H9 (cell line): ENCODE measurements around the gene OR4C5. TPM values are rescaled to one million over a fixed set of nuclear protein-coding genes. Genes with fewer than 3 reads are reported as not detected.
"Not testable (repeated sequence)": the region's sequence is repeated elsewhere in the genome, so short reads cannot be mapped to it uniquely, and the experiment has no call there.

ENCODE experiments used
- DNase-seq: peaks from one replicate; pipeline ENCODE4 v3.0.0-alpha.2; 2017
- H2AFZ ChIP-seq: one replicate; pipeline ENCODE4 v1.6.1; 2013; ENCODE audit warnings: mild to moderate bottlenecking, low read length, control low read depth, moderate library complexity
- H2AK5ac ChIP-seq: 2 replicates; pipeline ENCODE4 v1.6.1; 2013; ENCODE audit warnings: low read length, control low read depth, mixed read lengths; ENCODE audit not compliant: insufficient read length
- H2BK120ac ChIP-seq: one replicate; pipeline ENCODE4 v1.6.1; 2013; ENCODE audit warnings: low read depth, mild to moderate bottlenecking, low read length, control low read depth, inconsistent platforms; ENCODE audit not compliant: poor library complexity, severe bottlenecking
- H2BK12ac ChIP-seq: 2 replicates; pipeline ENCODE4 v1.6.1; 2013; ENCODE audit warnings: low read length, control low read depth, mixed read lengths, low read depth; ENCODE audit not compliant: insufficient read length
- H2BK15ac ChIP-seq: 2 replicates; pipeline ENCODE4 v1.6.1; 2013; ENCODE audit warnings: low read depth, low read length, control low read depth
- H2BK20ac ChIP-seq: one replicate; pipeline ENCODE4 v1.6.1; 2013; ENCODE audit warnings: low read depth, mild to moderate bottlenecking, low read length, control low read depth, inconsistent platforms; ENCODE audit not compliant: poor library complexity, severe bottlenecking
- H2BK5ac ChIP-seq: 2 replicates; pipeline ENCODE4 v1.6.1; 2013; ENCODE audit warnings: low read length, control low read depth, mixed read lengths; ENCODE audit not compliant: insufficient read length
- H3K14ac ChIP-seq: 2 replicates; pipeline ENCODE4 v1.6.1; 2013; ENCODE audit warnings: low read length, control low read depth; ENCODE audit not compliant: insufficient read depth
- H3K18ac ChIP-seq: 2 replicates; pipeline ENCODE4 v1.6.1; 2013; ENCODE audit warnings: low read depth, mild to moderate bottlenecking, mixed read lengths, low read length, control low read depth; ENCODE audit not compliant: insufficient read length
- H3K23ac ChIP-seq: 2 replicates; pipeline ENCODE4 v1.6.1; 2013; ENCODE audit warnings: low read length, control low read depth, mixed read lengths, low read depth; ENCODE audit not compliant: insufficient read length
- H3K23me2 ChIP-seq: 2 replicates; pipeline ENCODE4 v1.6.1; 2013; ENCODE audit warnings: low read depth, mild to moderate bottlenecking, mixed read lengths, low read length, control low read depth; ENCODE audit not compliant: insufficient read length, poor library complexity, severe bottlenecking
- H3K27ac ChIP-seq: 2 replicates; pipeline ENCODE4 v1.5.1; 2013; ENCODE audit warnings: low read length, control low read depth, mixed read lengths, low read depth; ENCODE audit not compliant: insufficient read length
- H3K27me3 ChIP-seq: 2 replicates; pipeline ENCODE4 v1.6.1; 2013; ENCODE audit warnings: low read length, control low read depth, inconsistent platforms; ENCODE audit not compliant: insufficient read depth
- H3K4ac ChIP-seq: 2 replicates; pipeline ENCODE4 v1.6.1; 2013; ENCODE audit warnings: low read depth, mild to moderate bottlenecking, control low read depth, inconsistent platforms, low read length, moderate library complexity
- H3K4me1 ChIP-seq: 2 replicates; pipeline ENCODE4 v1.6.1; 2013; ENCODE audit warnings: low read length, control low read depth, inconsistent platforms; ENCODE audit not compliant: insufficient read depth
- H3K4me2 ChIP-seq: 2 replicates; pipeline ENCODE4 v1.6.1; 2013; ENCODE audit warnings: low read length, control low read depth, mixed read lengths; ENCODE audit not compliant: insufficient read length, insufficient read depth
- H3K56ac ChIP-seq: 2 replicates; pipeline ENCODE4 v1.6.1; 2013; ENCODE audit warnings: low read depth, mild to moderate bottlenecking, mixed read lengths, low read length, control low read depth; ENCODE audit not compliant: insufficient read length
- H3K79me1 ChIP-seq: 2 replicates; pipeline ENCODE4 v1.6.1; 2013; ENCODE audit warnings: low read depth, mild to moderate bottlenecking, moderate library complexity, low read length, control low read depth, inconsistent platforms; ENCODE audit not compliant: insufficient read depth, poor library complexity, severe bottlenecking
- H3K79me2 ChIP-seq: 2 replicates; pipeline ENCODE4 v1.6.1; 2013; ENCODE audit warnings: low read length, control low read depth, inconsistent platforms; ENCODE audit not compliant: insufficient read depth
- H3K9ac ChIP-seq: 2 replicates; pipeline ENCODE4 v1.6.1; 2013; ENCODE audit warnings: low read length, control low read depth, mixed read lengths; ENCODE audit not compliant: insufficient read length; ENCODE audit errors: extremely low read depth
- H3K9me3 ChIP-seq: one replicate; pipeline ENCODE4 v1.6.1; 2013; ENCODE audit warnings: low read depth, low read length, inconsistent platforms; ENCODE audit not compliant: control insufficient read depth
- H3T11ph ChIP-seq: one replicate; pipeline ENCODE4 v1.6.1; 2013; ENCODE audit warnings: mild to moderate bottlenecking, low read length, control low read depth, inconsistent platforms
- H4K20me1 ChIP-seq: one replicate; pipeline ENCODE4 v1.6.1; 2013; ENCODE audit not compliant: control insufficient read depth, insufficient read length, insufficient read depth
- H4K5ac ChIP-seq: 2 replicates; pipeline ENCODE4 v1.6.1; 2013; ENCODE audit warnings: low read depth, mild to moderate bottlenecking, mixed read lengths, low read length, control low read depth; ENCODE audit not compliant: insufficient read length
- H4K8ac ChIP-seq: replicated peaks from 2 replicates; pipeline ENCODE4 v1.6.1; 2013; ENCODE audit warnings: low read length, control low read depth, mixed read lengths, low read depth; ENCODE audit not compliant: insufficient read length
- H4K91ac ChIP-seq: 2 replicates; pipeline ENCODE4 v1.6.1; 2013; ENCODE audit warnings: low read depth, mild to moderate bottlenecking, moderate library complexity, mixed read lengths, low read length, control low read depth; ENCODE audit not compliant: insufficient read length
- H3K27ac Mint-ChIP-seq, 3 experiments: 2 replicates in 2 of 3; 3 replicates in 1 of 3; pipeline ENCODE4 v1.8.0; 2020 to 2021; ENCODE audit warnings: mixed read lengths in 3 of 3, mild to moderate bottlenecking in 1 of 3, moderate library complexity in 1 of 3
- H3K27me3 Mint-ChIP-seq: 2 replicates; pipeline ENCODE4 v1.8.0; 2021; ENCODE audit warnings: low read depth, mild to moderate bottlenecking, moderate library complexity, mixed read lengths
- H3K36me3 Mint-ChIP-seq, 3 experiments: 2 replicates in 2 of 3; 3 replicates in 1 of 3; pipeline ENCODE4 v1.8.0; 2020 to 2021; ENCODE audit warnings: low read depth in 3 of 3, mixed read lengths in 3 of 3; ENCODE audit not compliant: insufficient read depth in 1 of 3
- H3K4me1 Mint-ChIP-seq, 2 experiments: 2 replicates each; pipeline ENCODE4 v1.8.0; 2020; ENCODE audit warnings: mixed read lengths in 2 of 2
- H3K4me3 Mint-ChIP-seq, 2 experiments: 2 replicates in 1 of 2; 3 replicates in 1 of 2; pipeline ENCODE4 v1.8.0; 2020 to 2021; ENCODE audit warnings: mild to moderate bottlenecking in 2 of 2, mixed read lengths in 2 of 2, moderate library complexity in 1 of 2
- H3K9me3 Mint-ChIP-seq, 2 experiments: 2 replicates in 1 of 2; 3 replicates in 1 of 2; pipeline ENCODE4 v1.8.0; 2020; ENCODE audit warnings: mild to moderate bottlenecking in 2 of 2, mixed read lengths in 2 of 2, moderate library complexity in 1 of 2
- CTCF ChIP-seq: fragments of 200-600 bp; sonication (generic); conservative IDR thresholded peaks from 3 replicates; pipeline ENCODE4 v1.8.0; 2021; ENCODE audit warnings: antibody characterized with exemption, mild to moderate bottlenecking
- WGBS: extraction: QIAGEN DNeasy Blood & Tissue Kit; methylation state at CpG from one replicate; pipeline ENCODE4 v1.1.7; 2013; ENCODE audit warnings: missing lambda C conversion rate, low lambda C conversion rate, mixed read lengths; ENCODE audit not compliant: insufficient read length; ENCODE audit errors: extremely low coverage; 5-methylcytosine and 5-hydroxymethylcytosine counted together
- total RNA-seq: library from RNA; stranded (reverse); gene quantifications from 2 replicates; pipeline ENCODE4 v1.2.1, GENCODE V29; 2021

OR4C5 gene
- total RNA-seq, 1 experiment from 2014 or later: not detected

DNA sequence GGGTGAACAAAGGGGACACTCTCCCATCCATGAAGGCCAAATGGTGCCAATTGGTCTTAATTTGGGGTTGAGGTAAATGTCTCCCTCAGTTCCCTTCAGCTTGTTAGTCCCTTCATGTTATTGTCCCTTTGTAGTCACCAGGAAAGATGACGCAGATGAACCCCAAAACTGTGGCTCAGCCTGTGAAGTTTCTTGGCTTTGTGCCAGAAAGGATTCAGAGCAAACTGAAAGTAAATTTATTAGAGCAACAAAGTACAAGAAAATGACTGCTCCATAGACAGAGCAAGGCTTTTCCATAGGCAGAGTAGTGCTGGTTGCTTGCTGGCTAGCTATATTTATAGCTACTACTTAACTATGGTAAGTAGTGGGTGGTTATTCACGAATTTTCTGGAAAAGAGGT, 24.8 kb downstream of the OR4C5 start:
- Mint-ChIP-seq H3K4me1 (no peaks in the 10 kb centered on the region), H3K27me3 (no peaks in the 10 kb centered on the region), H3K4me3 (no peak overlapping the region), H3K9me3 (peaks cover 81 to 89% of the 10 kb centered on the region in 2 experiments), H3K36me3 (peaks cover 6 to 17% (median 15%) of the 10 kb centered on the region in 3 experiments; a peak in 5 of 7 replicates), H3K27ac (no peak overlapping the region)
- TF ChIP-seq CTCF: no peak
- no peak overlapping the region for H2AK5ac ChIP-seq
- H3K4me2 ChIP-seq: no peak overlapping the region
- H3K4me1 ChIP-seq: no peaks in the 10 kb centered on the region
- H2BK5ac ChIP-seq: no peak overlapping the region
- H4K20me1 ChIP-seq: no peaks in the 10 kb centered on the region
- no peak overlapping the region for H3K27ac ChIP-seq
- H4K5ac ChIP-seq: no peak overlapping the region
- no peaks in the 10 kb centered on the region for H3K79me2 ChIP-seq
- WGBS: no CpG with 5 or more reads among the region's 2 CpGs
- no peak overlapping the region for H4K91ac ChIP-seq
- no peaks in the 10 kb centered on the region for H3K27me3 ChIP-seq
- H3K79me1 ChIP-seq: no peaks in the 10 kb centered on the region
- H3K14ac ChIP-seq: no peak overlapping the region
- H3K56ac ChIP-seq: no peak overlapping the region
- no peak overlapping the region for H3K23ac ChIP-seq
- H2BK20ac ChIP-seq: no peak overlapping the region
- H2BK120ac ChIP-seq: no peak overlapping the region
- no peak overlapping the region for H3K4ac ChIP-seq
- no peak overlapping the region for H4K8ac ChIP-seq
- H3K9ac ChIP-seq: no peak overlapping the region
- H2BK15ac ChIP-seq: no peak overlapping the region
- no peak overlapping the region for H3K18ac ChIP-seq
- H3K9me3 ChIP-seq: peaks cover 76% of the 10 kb centered on the region
- no peaks in the 10 kb centered on the region for H3K23me2 ChIP-seq
- H2BK12ac ChIP-seq: no peak overlapping the region
- H2AFZ ChIP-seq: no peak overlapping the region
- DNase-seq: no peak
- H3T11ph ChIP-seq: no peak overlapping the region

- not testable (repeated sequence) for H3K4me1 ChIP-seq, H4K8ac ChIP-seq, H3K56ac ChIP-seq, H2AFZ ChIP-seq, H4K20me1 ChIP-seq, DNase-seq, H3K4me1 Mint-ChIP-seq, H3K4me2 ChIP-seq, H3K14ac ChIP-seq, H3K4me3 Mint-ChIP-seq, H2BK120ac ChIP-seq, H3K27me3 ChIP-seq, H3K79me1 ChIP-seq, H2AK5ac ChIP-seq, H3K27me3 Mint-ChIP-seq, H2BK5ac ChIP-seq, H2BK20ac ChIP-seq, H3K4ac ChIP-seq, H4K5ac ChIP-seq, H3K9ac ChIP-seq, H2BK12ac ChIP-seq, H3K18ac ChIP-seq, H3K27ac Mint-ChIP-seq, H3K23ac ChIP-seq, H3K79me2 ChIP-seq, H2BK15ac ChIP-seq, H3K23me2 ChIP-seq, H3K27ac ChIP-seq, H3T11ph ChIP-seq, H4K91ac ChIP-seq
- Mint-ChIP-seq H3K36me3 (peaks cover 0 to 19% (median 3%) of the 10 kb centered on the region in 3 experiments; a peak in 4 of 7 replicates), H3K9me3 (peaks cover 93% of the 10 kb centered on the region in 2 experiments)
- H3K9me3 ChIP-seq: peaks cover 71% of the 10 kb centered on the region
Observed at GRCh38 chr11:48324620-48325019, 41.6 kb downstream of the OR4C5 start, which contains the start of gene OR4C3. Gene OR4C3 (plus strand): TSS chr11:48324920. CDS start chr11:48325022, 102 bp downstream.
